Stimulated activated CD4-positive, alpha-beta T cell treated with anti-CD3 and anti-CD28 coated beads, Interleukin-2, amount 100 ng/mL, for 4 hours (primary cell): ENCODE measurements around the gene SPRED3.

Source experiments
- DNase-seq: peaks from one replicate; pipeline ENCODE4 v3.0.0-alpha.2; 2020; ENCODE audit warnings: low read depth

SPRED3 gene

DNA sequence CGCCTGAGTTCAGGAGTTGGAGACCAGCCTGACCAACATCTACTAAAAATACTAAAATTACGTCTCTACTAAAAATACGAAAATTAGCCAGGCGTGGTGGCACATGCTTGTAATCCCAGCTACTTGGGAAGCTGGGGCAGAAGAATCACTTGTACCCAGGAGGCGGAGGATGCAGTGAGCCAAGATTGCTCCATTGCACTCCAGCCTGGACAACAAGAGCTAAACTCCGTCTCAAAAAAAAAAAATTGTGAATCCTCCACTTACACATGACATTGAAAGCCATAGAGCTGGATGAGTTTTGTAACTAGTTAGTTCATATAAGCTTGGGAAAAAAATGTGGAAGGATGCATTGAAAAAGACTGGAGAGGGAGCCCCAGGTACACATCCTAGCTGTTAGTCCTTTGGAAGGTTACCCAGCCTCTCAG is 14.6 kb upstream of the SPRED3 start:
- DNase-seq, result no peak

DNA sequence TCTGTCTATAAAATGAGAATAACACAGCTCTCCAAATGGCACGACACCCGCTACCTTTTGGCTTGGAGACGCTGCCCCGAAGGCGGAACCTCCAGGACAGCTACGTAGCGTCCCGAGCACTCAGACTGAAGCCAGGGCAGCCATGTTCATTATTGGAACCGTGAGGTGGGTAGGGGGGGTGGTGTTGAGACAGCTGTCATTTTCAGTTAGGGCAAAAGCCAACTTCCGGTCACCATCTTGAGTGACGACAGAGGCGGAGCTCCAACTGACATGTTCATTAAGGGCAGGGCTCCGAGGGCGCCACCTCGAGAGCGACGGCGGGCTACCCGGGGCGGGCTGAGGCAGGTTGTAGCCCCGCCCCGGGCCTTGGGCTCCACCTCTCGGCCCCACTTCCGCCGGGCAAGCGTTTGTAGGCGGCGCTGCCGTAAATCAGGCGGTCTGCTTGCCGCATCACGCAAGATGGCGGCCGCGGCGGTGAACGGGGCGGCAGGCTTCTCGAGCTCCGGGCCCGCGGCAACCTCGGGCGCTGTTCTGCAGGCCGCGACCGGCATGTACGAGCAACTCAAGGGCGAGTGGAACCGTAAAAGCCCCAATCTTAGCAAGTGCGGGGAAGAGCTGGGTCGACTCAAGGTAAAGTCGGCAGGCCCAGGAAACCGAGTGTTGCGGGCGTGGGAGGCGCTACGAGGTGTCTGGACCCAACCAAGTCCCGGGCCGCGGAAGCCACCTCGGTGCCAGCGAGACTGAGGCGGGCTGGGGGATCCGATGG is 14.0 kb upstream of the SPRED3 start, which contains the start of gene PSMD8:
TSS of gene PSMD8 (plus strand) at position 240 of the 766 bp plus-strand sequence. CDS start at position 271, 31 bp downstream.
- DNase-seq, result peak; percentile 97

DNA sequence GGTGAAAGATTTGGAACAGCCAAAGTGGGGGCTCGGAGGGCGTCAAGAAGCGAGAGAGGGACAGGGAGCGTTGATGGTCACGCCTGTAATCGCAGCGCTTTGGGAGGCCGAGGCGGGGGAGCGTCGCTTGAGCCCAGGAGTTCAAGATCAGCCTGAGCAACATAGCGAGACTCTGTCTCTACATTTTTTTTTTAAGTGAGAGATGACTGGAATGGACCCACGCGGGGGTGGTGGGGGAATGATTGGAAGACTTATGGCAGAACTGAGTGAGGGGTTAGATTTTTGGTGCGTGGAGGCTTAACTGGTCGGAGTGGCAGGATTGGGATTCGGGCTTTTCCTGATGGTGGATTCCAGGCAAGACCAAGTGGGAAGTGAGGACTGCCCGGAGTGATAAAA is 13.4 kb upstream of the SPRED3 start:
- no peak for DNase-seq

DNA sequence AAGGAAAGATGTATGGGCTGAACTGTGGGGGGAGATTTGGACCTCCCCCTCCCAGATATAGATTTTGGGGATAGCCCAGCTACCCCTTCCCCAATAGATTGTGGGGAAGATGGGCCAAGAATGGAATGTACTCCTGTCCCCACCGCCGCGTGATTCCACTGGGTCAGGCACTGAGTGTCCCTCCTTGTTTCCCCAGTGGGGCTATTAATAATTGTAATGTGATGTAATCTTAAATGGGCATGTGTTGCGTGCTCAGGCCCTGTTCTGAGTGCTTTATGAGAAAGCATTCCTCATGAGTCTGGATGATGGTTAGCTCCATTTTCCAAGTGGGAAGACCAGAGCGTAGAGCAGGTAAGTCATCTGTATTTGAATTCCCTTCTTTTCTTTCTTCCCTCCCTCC is 12.7 kb upstream of the SPRED3 start:
- DNase-seq, result no peak

GRCh38 chr19:38376576-38376975 is 11.9 kb upstream of the SPRED3 start:
- DNase-seq, result no peak

- DNase-seq, result no peak
These were observed 11.4 kb upstream of the SPRED3 start for GRCh38 chr19:38377052-38377451.

DNA sequence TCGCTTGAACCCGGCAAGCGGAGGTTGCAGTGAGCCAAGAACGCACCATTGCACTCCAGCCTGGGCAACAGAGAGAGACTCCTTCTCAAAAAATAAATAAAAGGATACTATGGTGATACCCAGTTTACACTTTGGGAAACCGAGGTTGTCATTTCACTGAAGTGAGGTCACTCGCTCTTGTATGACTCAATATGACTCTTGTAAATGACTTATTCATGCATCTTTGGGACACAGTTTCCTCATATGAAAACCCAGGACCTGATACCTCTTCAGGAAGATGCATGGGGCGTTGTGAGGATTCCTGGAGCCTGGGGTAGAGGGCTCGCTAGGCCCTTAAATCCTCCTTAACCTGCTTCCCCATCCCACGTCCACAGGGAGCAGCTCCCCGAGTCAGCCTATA is 9.6 kb upstream of the SPRED3 start:
- no peak for DNase-seq

DNA sequence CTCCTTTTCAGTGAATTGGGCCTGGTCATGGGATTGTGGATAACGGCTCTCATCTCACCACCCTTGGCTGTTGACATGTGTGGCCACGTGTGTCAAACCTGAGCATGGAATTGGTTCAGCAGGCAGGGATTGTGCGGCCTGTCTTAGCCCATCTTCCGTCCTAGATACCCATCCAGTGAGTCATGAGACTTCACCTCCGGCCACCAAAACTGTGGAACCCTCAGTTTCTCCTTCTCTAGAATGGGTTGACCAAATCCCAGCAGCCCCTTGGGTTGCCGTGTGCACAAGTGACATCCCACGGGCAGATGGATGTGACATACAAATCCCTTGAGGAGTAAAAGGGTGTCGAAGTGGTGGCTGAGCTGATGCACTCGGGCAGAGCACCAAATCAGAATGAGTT is 7.4 kb upstream of the SPRED3 start:
- no peak for DNase-seq

- DNase-seq, result no peak
These were observed 5.3 kb upstream of the SPRED3 start for GRCh38 chr19:38383184-38383583.

DNA sequence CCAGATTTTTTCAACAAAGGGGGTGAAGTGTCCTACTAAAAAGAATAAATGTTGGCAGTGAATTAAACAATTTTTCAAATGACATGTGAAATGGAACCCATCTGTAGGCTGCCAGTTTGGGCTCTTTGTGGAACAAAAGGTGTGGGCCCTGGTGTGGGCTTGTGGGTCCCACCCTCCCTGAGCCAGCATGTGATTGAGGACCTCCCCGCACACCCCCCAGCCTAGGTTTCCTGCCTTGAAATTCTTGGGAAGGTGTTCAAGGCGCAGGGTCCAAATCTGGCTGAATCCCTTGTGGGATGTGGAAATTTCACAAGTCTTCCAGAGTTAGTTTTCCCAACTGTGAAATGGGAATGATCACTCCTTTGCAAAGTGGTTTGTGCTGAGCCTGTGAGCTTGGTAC is 4.8 kb upstream of the SPRED3 start:
- no peak for DNase-seq

DNA sequence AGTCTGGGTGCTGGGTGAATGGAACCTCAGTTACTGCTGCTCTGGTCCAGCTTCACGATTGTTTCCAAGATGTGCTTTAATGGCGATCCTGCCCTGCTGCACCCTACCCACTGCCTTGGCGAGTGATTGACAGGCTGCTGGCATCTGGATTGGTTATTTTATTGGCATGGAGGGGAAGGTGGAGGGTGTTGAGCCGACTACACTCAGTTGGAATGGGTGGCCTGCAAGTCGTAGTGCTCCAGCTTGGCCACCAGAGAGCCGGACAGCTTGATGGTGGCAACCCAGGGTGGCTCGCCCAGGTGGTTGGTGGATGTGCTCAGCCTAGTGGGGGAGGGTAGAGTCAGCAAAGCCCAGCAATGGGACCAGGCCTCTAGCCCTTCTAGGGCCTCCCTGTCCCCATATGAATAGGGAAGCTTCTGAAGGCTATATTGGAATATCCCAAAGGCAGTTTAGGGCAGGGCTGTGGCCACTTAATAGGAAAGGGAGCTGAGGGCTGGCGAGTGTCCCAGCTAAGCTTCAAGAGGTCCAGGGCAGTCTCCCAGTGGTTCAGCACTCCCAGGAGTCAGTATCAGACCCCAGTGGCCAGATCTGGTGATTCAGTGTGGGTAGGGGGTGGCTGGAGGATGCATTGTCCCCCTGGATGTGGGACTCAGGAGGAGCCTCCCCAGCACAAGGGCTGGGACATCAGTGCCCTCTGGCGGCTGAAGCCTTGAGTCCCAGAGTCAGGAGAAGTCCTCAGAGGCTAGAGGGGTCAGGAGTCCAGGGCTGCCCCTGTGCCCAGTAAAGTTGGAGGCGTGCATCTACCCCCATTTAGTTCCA is 4.1 kb upstream of the SPRED3 start:
- DNase-seq, result no peak

GRCh38 chr19:38385057-38385803 is 3.3 kb upstream of the SPRED3 start:
- DNase-seq, result no peak

DNA sequence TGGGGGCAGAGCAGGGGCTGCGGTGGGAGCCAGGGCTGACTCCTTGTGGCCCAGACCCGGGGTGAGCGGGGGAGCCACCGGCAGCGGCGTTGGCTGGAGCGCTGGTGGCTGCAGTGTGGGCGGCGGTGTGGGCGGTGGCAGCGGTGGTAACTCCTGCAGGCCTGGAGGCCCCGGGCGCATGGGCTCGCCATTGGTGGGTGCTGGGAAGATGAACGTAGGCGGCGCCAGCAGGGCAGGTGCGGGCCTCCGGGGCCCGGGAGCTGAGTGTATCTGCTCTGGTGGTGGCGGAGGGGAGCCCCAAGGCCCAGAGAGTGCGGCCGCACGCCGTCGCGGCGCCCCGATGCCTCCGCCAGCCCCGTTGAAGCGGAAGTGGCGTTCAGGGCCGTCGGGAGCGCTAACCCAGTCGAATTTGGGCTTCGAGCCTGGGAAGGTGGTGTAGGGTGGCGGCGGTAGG is 2.7 kb upstream of the SPRED3 start:
- no peak for DNase-seq

GRCh38 chr19:38386300-38386970 is 2.1 kb upstream of the SPRED3 start:
- DNase-seq, result no peak

- DNase-seq, result no peak
These were observed 1.4 kb upstream of the SPRED3 start for GRCh38 chr19:38386971-38387549.

- DNase-seq, result peak; percentile 72
These were observed 748 bp upstream of the SPRED3 start, which contains the start of gene GGN for GRCh38 chr19:38387550-38388348. GGN (minus strand) TSS chr19:38388034; CDS start chr19:38387261, 773 bp downstream.

DNA sequence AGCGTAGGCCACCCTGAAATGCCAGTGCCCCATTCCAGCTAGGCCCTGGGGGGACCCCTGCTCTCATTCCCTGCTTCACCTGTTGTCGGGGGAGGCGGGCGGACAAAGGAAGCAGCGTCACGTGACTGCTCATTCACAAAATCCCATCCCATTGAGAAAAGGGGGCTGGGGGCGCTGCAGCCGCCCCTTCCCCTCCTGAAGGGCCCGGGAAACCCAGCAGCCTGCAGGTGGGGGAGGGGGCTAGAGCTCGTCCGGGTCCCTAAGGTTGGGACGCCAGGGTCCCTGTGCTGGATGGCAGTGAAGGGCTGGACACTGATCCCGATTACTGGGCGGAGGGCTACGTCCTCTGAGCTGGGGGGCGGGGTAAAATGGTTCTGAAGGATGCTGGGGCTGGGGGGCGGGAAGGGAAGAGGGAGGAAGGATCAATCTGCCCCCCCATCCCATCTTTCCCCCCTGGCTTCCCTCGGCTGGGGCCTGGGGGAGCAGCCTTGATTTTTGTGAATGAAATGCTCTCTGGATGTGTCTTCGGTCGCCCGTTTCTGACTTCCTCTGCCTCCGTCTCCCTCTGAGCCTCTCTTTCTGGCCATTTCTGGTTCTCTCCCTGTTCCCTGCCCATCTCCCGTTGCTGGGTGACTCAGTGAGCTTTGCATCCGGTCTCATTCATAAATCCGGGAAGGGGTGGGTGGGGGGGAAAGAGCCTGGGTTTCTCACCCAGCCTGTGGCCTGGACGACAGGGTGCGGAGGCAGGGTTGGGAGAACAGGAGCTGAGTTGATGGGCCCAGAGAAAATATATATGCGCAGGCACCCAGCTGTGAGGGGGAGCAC is 816 bp downstream of the SPRED3 start:
- DNase-seq, result no peak

- DNase-seq, result no peak
These were observed 1.7 kb downstream of the SPRED3 start for GRCh38 chr19:38389957-38390924.
